C4-2B (cell line): ENCODE measurements around the gene SFTPB.
A peak's percentile ranks its signal among the peaks of the same experiment; 100 is the strongest.

Experiments used
- CTCF ChIP-seq: fragments of 450-650 bp; conservative IDR thresholded peaks from 2 replicates; pipeline ENCODE4 v1.5.1; 2017; ENCODE audit warnings: mild to moderate bottlenecking
- ZFX ChIP-seq: fragments of 450-650 bp; IDR thresholded peaks from 2 replicates; pipeline ENCODE4 v1.6.1; 2017

- TF ChIP-seq CTCF: peak; percentile 97
- TF ChIP-seq ZFX: no peak
Observed at GRCh38 chr2:85678794-85679672, 11.0 kb upstream of the SFTPB start.
